Stimulated activated CD8-positive, alpha-beta memory T cell treated with anti-CD3 and anti-CD28 coated beads, Interleukin-12 subunit alpha, Interleukin-12 subunit beta, amount 100 ng/mL, for 24 hours (primary cell): Measurements from ENCODE around the gene ZNF425.
"Not testable (repeated sequence)": the region's sequence is repeated elsewhere in the genome, so short reads cannot be mapped to it uniquely, and the experiment has no call there.

ENCODE experiments used
- DNase-seq: peaks from one replicate; pipeline ENCODE4 v3.0.0-alpha.2; 2020; ENCODE audit errors: extremely low read depth

Gene ZNF425, protein sequence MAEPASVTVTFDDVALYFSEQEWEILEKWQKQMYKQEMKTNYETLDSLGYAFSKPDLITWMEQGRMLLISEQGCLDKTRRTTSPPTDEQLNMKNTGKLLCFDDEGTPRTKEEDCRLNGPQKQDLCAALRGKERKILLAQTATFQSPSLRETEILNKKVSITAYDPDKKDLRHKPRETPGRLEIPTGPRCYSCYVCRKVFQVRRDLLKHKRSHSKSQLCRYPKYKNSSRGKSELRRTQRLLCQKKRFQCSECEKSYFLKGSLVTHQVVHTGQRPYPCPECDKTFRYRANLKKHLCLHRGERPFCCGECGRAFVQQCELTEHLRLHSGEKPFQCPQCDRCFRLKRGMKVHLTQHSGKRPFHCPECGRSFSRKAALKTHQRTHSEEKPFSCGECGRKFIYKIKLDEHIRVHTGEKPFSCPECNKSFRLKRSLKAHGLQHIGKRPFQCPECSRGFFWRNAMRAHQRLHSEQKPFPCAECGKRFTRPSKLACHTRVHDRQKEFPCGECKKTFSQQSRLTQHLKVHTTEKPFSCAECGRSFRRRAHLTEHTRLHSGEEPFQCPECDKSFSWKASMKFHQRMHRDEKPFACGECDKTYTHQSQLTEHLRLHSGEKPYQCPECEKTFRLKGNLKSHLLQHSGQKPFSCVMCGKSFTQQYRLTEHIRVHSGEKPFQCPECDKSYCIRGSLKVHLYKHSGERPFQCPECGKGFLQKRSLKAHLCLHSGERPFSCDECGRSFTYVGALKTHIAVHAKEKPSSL

DNA sequence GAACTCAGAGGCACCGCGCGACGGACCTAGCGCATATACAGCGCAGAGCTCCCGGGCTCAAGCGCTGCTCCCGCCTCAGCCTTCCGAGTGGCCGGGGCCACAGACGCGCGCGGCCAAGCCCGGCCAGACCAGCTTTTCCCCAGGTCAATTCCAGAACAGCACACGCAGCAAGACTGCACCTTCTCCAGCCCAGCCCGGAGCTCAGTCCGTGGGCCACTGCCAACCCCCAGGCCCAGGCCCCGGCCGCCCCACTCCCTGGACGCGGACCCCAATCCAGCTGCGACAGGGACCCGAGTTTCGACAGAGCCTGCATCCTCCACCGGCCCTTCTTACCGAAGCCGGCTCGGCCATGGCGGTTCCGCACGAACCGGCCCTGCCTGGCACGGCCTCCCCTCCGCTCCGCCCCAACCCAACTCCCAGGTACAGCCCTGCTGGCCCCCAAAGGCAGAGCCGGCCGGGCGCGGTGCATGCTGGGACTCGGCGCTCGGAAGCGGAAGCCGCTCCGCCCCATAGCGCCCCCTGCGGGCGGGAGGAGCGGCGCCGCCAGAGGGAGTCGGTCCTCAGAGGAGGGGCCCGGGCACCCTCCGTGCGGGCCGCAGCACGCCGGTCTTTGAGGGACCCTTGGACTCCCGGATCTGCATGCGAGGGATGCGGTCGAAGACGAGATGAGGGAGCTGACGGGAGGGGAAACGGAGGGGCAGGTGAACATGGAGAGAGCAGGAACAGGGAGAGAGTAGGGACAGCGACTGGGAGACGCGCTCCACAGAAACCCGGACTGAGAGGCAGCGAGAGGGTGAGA lies at the start of gene ZNF425:
TSS of gene ZNF425 (minus strand) at position 462 of the 799 bp plus-strand sequence. CDS start at position 351, 111 bp downstream.
- peak; percentile 83 for DNase-seq

DNA sequence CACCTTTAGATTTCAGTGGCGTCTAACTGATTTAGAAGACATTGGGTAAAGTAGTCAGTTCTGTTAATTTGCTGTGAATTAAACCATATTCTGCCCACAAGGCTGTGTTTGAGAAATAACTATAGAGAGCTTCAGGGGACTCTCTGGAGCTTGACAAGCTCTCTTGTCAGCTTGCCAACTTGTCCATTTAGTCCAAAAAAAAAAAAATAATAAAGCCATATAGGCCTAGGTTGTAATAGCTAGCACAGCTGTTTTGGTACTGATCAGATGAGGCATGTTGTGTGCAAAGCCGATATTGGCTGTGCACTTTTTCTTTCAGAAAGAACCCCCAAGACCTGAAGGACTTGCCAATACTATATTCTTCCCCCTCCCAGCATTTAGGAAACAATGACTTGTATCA lies 49.0 kb upstream of the ZNF425 start:
- no peak for DNase-seq

DNA sequence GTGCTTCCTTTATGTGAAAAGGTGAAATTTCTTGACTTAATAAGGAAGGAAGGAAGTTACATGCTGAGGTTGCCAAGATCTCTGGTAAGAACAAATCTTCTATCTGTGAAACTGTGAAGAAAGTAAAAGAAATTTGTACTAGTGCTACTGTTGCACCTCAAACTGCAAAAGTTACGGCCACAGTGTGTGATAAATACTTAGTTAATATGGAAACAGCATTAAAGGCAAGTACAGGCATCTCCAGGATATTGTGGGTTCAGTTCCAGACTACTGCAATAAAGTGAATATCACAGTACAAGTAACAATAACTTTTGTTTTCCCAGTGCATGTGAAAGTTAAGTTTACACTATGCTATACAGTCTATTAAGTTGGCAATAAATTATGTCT lies 46.4 kb upstream of the ZNF425 start:
- no peak for DNase-seq

DNA sequence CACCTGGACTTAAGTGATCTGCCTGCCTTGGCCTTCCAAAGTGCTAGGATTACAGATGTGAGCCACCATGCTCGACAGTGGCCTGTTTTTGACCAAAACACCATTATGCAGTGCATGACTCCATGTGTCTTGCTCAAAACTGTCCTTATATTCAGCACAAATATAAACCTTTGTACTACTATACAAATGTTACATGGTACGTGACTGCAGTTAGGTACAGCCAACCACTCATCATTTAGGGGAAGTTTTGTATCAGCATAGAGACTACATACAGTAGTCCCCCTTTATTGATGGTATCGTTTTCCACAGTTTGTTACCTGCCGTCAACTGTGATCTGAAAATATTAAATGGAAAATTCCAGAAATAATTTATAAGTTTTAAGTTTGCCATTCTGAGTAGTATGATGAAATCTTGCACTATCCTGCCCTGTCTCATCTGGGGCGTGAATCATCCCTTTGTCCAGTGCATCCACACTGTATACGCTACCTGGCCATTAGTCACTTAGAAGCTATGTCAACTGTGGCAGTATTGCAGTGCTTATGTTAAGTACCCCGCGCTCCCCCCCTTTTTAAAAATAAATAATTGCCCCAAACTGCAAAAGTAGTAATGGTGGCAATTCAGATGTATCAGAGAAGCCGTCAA lies 45.9 kb upstream of the ZNF425 start:
- no peak for DNase-seq

DNA sequence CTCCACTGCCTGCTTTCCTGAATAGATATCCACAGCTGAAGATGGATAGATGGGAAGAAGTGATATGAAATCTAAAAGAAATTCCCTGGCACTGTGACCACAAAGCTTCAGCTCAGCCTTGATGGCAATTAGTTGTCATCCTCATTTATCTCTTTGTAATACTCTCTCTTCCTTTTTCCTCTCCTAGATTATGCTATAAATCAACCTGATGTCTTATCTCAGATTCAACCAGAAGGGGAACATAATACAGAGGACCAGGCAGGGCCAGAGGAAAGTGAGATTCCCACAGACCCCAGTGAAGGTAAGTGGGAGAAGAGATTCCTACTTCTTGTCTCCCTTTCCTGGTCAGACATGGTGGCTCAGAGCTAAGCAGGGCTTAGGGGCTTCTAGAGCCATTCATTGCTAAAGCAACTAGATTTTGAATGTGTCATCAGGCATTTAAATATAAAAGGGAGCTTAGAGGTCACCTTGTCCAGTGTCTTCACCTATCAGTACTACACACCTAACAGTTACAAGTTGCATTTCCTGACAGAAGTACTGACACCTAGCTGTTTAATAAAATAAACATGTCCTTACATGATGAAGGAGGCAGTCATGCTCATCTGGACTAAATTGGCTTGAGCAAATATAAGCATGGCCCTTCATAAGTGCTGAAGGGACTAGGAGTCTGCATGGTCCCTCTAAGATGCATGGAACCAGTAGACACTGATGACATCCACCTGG lies 40.7 kb upstream of the ZNF425 start:
- DNase-seq, result no peak

DNA sequence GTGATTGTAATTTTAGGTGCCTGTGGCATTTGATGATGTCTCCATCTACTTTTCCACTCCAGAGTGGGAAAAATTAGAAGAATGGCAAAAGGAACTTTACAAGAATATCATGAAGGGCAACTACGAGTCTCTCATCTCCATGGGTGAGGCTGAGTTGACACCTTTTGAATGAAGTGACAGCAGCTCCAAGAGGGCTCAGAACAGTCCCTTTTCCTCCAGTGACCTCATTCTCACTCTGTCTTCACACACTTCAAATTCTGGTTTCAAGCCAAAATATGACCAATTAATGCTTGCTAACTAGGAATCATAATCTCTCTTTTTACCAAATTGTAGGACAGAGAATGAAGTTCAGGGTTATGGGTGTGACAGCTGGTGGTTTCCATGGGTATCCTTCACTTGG lies 40.0 kb upstream of the ZNF425 start:
- DNase-seq, result no peak

DNA sequence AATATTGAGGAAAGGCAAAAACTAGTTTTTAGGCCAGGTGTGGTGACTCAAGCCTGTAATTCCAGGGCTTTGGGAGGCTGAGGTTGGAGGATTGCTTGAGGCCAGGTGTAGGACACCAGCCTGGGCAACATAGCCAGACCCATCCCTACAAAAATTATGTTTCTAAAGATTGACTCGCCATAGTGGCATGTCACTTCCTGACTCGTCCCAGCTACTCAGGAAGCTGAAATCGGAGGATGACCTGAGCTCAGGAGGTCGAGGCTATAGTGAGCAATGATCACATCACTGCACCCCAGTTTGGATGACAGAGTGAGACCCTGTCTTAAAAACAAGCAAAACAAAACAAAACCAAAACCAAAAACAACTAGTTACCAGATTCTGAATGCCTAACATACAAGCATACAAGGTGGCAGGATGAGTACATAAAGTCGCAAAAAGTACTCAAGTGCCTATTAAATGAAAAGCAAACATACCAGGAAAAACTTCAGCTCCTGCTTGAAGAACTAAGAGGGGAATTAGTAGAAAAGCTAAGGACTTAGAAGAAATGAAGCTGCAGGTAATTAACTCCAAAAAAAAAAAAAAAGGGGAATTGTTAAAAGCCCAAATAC lies 35.2 kb upstream of the ZNF425 start:
- no peak for DNase-seq

DNA sequence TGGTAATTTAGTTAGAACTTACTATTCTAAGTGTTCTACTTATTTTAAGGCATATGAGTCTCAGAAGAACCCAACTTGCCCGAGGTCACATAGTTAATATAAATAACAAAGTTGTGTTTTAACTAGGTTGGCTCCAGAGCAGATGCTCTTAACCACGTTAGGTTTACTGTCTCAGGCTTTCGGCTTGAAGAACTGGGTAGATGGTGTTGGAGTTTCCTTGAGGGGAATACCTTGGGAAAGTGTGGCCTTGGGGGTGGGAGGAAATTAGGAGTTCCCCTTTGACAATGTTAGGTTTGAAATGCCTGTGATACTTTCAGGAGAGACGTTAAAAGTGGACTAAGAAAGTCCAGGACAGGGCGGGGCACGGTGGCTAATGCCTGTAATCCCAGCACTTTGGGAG lies 30.8 kb upstream of the ZNF425 start:
- no peak for DNase-seq

DNA sequence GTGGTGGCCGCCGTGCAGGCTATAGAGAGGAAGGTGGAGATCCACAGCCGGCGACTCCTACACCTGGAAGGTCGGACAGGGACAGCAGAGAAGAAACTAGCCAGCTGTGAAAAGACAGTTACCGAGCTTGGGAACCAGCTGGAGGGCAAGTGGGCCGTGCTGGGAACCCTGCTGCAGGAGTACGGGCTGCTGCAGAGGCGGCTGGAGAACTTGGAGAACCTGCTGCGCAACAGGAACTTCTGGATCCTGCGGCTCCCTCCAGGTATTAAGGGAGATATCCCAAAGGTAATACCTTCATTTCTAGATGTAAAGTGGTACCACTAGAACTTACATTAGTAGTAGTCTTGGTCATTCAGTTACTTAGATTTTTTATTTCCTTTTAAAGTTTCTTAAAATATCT lies 27.9 kb upstream of the ZNF425 start:
- no peak for DNase-seq

DNA sequence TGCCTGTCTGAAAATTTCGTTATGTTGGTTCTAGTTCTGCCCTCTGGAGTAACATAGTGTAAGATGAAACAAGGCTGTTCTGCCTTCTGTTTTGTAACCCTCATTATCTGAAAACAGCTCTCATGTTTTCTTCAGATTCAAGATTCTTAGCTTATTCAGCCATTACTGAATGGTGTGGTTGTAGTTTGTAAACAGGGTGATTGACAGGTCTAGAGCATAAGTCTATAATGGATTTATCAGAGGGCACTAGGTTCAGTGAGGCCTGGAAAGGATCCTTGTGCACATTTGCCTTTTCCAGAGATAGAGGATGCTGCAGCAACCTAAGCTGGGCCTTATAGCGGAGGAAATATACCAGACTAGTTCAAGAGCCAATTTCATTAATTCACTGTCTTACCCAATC lies 27.2 kb upstream of the ZNF425 start:
- no peak for DNase-seq

DNA sequence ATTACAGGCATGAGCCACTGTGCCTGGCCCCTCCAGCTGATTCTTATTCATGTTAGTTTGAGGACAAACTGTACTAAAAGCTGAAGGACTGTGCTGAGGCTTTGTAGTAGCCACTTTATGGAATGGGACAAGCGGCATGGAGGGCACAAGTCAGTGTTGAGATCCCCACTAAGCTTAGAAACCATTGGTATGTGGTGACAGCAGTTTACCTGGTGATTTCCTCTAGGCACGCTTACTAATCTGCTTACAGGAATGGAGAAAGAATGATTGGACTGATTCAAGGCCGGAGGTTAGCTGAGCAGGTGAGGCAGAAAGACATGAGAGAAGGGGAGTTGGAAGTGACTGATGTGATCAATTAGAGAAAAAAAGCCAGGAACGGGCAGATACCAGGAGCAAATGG lies 24.9 kb upstream of the ZNF425 start:
- DNase-seq, result no peak

DNA sequence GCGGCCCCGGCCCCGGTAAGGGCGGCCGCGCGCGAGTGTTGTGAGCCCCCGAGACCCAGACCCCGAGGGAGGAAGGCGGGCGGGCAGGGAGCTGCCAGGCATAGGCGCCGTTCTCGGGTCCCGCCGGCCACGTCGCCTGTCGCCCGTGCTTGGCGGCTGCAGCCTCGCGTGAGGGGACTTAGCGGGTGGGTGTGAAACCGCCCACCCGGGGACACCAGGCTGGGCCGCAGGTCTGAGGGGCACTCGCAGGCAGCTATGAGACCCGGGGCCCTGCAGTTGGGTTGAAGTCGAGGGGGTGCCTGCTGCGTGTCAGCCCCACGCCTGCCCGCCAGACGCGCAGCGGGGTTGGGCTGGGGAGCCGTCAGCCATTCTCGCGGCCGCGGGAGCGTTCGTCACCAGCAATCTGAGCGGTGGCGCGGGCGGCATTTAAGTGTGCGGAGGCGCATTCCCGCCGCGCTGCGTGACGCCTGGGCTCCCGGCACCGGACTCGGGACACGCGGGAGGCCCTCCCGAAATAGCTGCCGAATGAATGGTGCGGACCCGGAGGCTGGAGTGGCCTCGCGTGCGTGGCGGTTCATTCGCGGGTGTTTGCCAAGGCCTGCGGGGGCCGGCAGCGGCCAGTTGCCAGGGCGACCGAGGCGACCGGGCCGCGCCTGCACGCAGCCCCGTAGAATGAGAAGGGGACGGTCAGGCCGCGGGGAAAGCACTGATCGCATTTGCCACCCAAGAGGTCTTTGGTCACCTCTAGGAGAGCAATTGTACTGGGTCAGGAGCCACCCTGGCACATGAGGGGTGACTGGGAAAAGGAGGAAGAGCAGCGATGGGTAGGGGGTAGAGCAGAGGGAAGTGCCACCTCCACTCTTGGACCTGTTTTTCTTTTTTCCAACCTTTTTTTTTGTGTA lies 21.9 kb upstream of the ZNF425 start:
- peak; percentile 27 for DNase-seq

DNA sequence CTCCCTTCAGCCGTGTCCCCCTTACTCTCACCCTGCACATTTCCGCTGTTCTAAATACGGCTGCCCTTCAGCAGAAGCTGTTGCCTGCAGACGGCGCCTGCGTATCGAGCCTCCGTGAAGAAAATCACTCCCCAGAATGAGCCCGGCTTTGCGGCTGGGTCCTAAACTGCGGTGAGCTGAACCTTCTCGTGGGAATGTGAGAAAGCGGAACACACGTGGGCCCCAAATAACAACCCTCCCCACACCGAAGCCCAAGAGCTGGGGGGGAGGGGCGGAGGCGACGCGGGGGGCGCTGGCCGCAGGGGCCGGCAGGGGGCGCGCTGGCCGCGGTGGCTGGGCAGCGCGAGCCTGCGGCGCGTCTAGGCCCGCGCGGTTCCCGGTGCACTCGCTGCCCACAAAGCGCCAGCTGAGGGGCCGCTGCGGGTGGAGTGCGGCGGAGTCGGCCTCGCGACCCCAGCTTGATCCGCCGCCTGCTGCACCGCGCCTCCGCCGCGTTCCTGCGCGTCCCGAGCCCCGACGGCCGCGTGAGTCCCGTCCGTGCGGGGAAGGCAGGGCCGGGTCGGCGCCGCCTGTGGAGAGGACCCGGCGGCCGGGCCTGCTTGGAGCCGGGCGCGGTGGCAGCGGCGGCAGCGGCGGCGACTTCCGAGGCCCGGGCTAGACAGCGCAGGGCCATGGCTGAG lies 21.1 kb upstream of the ZNF425 start, which contains the start of gene ZNF398:
TSS of gene ZNF398 (plus strand) at position 382 of the 680 bp plus-strand sequence. CDS start at position 672, 290 bp downstream.
- DNase-seq, result peak; percentile 50

DNA sequence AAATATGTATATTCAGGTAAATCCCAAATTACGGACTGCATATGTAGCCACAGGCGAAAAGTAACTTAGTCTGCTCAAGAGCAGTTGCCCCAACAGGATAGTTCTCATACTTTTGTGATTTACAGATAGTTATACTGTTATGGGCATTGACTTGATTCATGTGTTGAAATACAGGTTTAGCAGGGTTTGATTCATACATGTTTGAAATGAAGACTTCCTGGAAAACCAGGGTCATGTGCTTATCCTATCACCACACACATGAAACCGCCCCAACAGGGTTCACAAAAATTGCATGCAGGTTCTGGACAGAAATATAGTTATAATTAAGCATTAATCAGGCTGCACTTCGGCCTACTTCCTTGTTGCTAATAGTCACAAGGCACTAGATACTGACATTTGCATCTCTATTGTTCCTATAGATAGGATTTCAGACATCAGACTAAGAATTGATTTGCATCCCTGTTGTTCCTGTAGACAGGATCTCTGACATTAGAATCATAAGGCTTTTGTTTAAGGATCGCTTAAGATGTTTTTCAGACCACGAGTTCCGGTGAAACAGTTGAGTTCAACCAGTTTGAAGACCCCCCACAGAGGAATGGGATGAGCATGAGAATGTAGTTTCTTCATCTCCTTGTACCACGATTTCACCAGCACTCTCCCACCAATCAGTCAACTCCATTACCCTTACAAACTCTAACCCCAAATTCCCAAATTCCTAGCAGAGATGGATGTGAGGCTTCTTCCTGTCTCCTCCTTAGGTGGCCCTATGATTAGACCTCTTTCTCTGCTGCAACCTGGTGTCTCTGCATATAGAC lies 19.1 kb upstream of the ZNF425 start:
- DNase-seq, result no peak

DNA sequence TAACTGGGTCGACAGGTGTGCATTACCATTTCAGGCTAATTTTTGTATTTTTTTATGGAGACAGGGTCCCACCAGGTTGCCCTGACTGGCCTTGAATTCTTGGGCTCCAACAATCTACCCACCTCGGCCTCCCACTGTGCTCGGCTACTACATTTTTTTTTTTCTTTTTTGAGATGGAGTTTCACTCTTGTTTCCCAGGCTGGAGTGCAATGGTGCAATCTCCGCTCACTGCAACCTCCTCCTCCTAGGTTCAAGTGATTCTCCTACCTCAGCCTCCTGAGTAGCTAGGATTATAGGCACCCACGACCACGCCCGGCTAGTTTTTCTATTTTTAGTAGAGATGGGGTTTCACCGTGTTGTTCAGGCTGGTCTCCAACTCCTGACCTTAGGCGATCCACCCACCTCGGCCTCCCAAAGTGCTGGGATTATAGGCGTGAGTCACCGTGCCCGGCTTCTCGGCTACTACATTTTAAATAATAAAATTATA lies 18.4 kb upstream of the ZNF425 start:
- DNase-seq, result not testable (repeated sequence)

DNA sequence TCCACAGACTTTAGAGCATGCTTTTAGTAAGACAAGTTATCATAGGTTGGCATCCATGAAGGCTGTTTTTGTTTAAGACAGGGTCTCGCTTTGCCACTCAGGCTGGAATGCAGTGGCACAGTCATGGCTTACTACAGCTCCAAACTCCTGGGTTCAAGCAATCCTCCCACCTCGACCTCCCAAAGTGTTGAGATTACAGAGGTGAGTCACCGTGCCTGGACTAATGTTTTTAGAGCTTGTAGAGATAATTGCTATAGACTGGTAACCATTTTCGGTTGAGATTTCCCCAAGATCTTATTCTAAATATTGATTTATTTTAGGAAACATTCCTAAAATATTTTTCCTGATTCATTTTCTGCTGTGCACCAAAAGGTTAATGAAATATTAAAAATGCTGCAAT lies 15.8 kb upstream of the ZNF425 start:
- DNase-seq, result no peak

DNA sequence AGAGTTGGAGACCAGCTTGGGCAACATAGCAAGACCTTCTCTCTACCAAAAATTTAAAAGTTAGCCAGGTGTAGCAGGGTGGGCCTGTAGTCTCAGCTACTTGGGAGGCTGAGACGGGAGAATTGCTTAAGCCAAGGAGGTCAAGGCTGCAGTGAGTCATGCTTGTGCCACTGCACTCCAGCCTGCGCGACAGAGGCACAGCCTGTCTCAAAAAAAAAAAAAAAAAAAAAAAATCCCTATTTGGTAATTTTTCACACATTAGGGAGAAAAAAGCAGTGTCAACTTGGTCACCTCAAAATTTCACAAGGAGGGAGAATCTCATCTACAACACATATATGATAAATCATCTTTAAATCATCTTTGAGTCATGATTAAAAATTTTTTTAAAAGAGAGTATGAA lies 14.7 kb upstream of the ZNF425 start:
- no peak for DNase-seq

DNA sequence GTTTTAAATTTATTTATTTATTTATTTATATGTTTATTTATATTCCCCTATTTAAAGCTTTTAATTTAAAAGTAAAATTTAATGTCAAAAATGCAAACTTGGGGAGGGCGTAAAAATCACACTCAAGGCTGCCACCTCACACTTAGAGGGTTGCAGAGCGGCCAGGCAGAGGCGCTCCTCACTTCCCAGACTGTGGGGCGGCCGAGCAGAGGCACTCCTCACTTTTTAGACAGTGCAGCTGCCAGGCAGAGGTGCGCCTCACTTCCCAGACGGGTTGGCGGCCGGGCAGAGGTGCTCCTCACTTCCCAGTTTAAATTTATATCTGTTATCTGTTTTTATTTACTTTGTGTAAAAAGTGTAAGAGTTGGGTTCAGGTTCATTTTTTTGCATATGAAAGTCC lies 10.0 kb upstream of the ZNF425 start:
- DNase-seq, result no peak
